ENCODE results near the gene DOCK3. TPM values are rescaled to one million over a fixed set of nuclear protein-coding genes. Genes with fewer than 3 reads are reported as not detected.
"Not testable (repeated sequence)": the region's sequence is repeated elsewhere in the genome, so short reads cannot be mapped to it uniquely, and the experiment has no call there.

The DOCK3 gene
- total and polyA plus RNA-seq, 2 donors, result 0.66 to 1.7 TPM

DNA sequence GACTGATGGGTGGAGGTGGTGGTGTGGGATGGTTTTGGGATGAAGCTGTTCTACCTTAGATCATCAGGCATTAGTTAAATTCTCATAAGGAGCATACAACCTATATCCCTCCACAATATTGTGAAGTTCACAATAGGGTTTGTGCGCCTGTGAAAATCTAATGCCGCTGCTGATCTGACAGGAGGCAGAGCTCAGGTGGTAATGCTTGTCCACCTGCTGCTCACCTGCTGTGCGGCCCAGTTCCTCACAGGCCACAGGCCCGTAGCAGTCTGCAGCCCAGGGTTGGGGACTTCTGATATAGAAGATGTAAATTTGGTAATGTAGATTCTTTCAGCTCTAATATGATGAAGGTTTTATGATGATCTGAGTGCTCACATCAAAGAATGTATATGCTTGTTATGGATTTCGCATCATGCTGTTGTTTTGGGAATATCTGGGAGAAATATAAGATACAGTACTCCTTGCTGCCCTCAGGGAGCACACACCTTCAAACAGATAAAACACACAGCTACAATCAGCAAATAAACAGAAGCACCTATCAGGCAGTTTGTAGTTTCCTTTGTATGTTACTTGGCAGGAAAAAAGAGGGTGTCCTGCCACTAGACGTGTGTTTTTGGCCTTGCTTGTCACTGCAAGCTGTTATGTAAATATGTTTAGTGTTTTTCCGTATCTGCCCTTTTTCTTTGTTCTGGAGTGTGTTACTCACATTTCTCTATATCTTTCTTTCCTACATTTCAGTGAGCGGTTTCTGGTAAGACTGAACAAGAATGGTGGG, 471.3 kb downstream of the DOCK3 start:
- DNase-seq (ENCODE audit: extremely low spot score), result no peak
- Histone ChIP-seq H3K4me1 (ENCODE audit: insufficient read depth) (no peaks in the 10 kb centered on the region), H3K27ac (ENCODE audit: low read depth) (no peak overlapping the region), H3K4me3 (ENCODE audit: low read depth, low read length) (no peak overlapping the region), H3K36me3 (ENCODE audit: insufficient read depth) (no peaks in the 10 kb centered on the region)
- WGBS, result 82% methylated on average over 8 of the region's 8 CpGs

DNA sequence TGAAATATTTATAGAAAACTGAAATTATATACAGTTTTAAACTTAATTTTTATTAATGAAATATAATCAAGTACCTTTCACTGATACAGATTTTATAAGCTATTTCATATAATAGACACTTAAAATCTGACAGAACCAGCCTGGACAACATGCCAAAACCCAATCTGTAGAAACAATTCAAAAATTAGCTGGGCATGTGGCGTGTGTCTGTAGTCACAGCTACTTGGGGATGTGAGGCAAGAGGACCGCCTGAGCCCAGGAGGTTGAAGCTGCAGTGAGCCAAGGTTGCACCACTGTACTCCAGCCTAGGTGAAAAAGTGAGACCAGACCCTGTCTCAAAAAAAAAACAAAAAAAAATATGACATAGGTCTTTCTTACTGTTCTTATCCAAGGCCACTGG, 472.1 kb downstream of the DOCK3 start:
- Histone ChIP-seq H3K27ac (ENCODE audit: low read depth) (no peak overlapping the region), H3K4me3 (ENCODE audit: low read depth, low read length) (no peak overlapping the region), H3K36me3 (ENCODE audit: insufficient read depth) (no peaks in the 10 kb centered on the region), H3K4me1 (ENCODE audit: insufficient read depth) (no peaks in the 10 kb centered on the region)
- 88% methylated on average over 2 of the region's 2 CpGs for WGBS
- DNase-seq (ENCODE audit: extremely low spot score), result no peak

DNA sequence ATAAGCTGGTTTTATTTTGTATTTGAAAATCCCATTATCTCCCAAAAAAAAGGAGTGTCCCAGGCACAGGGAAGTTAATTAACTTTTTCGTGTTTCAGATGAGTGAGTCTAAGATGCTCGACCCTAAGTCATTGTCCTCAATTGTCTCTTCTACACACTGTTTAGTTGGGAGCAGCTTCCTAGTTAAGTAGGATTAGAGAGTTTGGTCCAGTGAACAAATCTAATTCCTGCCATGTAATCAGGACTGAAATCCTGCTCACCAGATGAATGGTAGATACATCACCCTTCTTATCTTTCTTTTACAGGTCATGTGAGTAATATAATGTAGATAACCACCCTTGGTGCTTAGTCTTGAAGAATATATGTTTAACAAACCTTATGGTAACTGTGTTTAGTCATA, 481.4 kb downstream of the DOCK3 start:
- Histone ChIP-seq H3K27ac (ENCODE audit: low read depth) (no peak overlapping the region), H3K4me1 (ENCODE audit: insufficient read depth) (no peaks in the 10 kb centered on the region), H3K4me3 (ENCODE audit: low read depth, low read length) (no peak overlapping the region), H3K36me3 (ENCODE audit: insufficient read depth) (no peaks in the 10 kb centered on the region)
- 81% methylated on average over 2 of the region's 2 CpGs for WGBS
- no peak for DNase-seq (ENCODE audit: extremely low spot score)

DNA sequence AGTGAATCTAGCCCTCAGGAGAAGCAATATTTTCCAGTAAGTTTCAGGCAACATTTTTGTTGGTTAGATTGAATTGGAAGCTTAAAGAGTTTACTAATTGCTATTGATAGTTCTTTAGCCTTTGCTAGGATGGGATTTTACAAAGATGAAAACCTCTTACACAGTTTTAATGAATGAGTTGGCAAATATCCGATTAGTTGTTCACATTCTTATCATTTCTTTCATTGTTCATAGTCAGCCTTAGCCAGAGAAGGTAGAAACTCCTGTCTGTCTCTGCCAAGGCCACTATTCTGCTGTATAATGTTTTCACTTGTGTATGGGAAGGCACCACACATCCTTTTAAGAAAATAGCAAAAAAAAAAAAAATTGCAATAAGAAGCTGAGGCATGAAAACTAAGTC, 488.3 kb downstream of the DOCK3 start:
- no peak overlapping the region for H3K4me3 ChIP-seq (ENCODE audit: low read depth, low read length)
- DNase-seq (ENCODE audit: extremely low spot score), result no peak
- no peak overlapping the region for H3K27ac ChIP-seq (ENCODE audit: low read depth)
- WGBS, result 71% methylated on average over 1 of the region's 1 CpG
- no peaks in the 10 kb centered on the region for H3K36me3 ChIP-seq (ENCODE audit: insufficient read depth)
- H3K4me1 ChIP-seq (ENCODE audit: insufficient read depth), result no peaks in the 10 kb centered on the region

DNA sequence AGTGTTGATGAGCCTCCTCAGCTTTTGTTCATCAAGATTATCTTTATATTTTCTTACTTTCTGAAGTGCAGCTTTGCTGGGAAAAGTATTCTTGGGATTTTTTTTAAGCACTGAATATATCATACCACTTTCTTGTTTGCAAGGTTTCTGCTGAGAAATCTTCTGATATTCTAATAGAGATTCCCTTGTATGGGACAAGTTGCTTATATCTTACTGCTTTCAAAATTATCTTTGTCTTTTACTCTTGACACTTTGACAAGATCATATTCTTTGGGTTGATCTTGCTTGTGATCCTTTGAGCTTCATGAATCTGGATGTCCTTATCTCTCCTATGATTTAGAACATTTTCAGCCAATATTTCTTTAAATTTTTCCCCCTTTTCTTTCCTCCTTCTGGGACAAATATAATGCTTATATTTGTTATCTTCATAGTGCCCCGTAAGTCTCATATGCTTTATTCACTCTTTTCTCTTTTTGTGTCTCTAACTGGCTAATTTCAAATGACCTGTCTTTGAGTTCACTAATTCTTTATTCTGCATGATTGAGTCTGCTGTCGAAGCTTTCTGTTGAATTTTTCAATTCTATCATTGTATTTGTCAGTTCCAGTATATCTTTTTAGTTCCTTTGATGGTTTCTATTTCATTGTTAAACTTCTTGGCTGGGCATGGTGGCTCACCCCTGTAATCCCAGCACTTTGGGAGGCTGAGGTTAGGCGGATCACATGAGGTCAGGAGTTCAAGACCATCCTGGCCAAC, 499.0 kb downstream of the DOCK3 start:
- Histone ChIP-seq H3K4me3 (ENCODE audit: low read depth, low read length) (no peak overlapping the region), H3K4me1 (ENCODE audit: insufficient read depth) (no peaks in the 10 kb centered on the region), H3K27ac (ENCODE audit: low read depth) (no peak overlapping the region), H3K36me3 (ENCODE audit: insufficient read depth) (no peaks in the 10 kb centered on the region)
- WGBS, result 82% methylated on average over 3 of the region's 3 CpGs
- DNase-seq (ENCODE audit: extremely low spot score), result no peak

DNA sequence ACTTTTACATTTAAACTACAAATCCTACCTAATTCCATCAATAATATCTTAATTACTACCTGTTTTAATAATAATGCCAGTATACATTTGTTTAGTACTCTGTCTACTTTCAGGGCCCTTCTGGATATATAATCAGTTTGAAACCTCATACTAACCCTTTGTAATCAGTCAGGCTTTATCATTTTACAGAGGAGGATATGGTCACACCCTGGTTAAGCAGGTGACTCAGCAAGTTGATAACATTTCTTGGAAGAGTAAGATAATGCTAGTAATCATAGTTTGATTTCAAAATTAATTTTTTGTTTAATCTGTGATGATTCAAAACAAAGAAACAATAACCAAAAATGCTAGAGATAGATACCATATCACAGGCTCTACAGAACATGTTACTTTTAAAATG, 502.2 kb downstream of the DOCK3 start:
- no peak for DNase-seq (ENCODE audit: extremely low spot score)
- H3K4me1 ChIP-seq (ENCODE audit: insufficient read depth), result no peaks in the 10 kb centered on the region
- H3K4me3 ChIP-seq (ENCODE audit: low read depth, low read length), result no peak overlapping the region
- H3K27ac ChIP-seq (ENCODE audit: low read depth), result no peak overlapping the region
- H3K36me3 ChIP-seq (ENCODE audit: insufficient read depth), result no peaks in the 10 kb centered on the region

DNA sequence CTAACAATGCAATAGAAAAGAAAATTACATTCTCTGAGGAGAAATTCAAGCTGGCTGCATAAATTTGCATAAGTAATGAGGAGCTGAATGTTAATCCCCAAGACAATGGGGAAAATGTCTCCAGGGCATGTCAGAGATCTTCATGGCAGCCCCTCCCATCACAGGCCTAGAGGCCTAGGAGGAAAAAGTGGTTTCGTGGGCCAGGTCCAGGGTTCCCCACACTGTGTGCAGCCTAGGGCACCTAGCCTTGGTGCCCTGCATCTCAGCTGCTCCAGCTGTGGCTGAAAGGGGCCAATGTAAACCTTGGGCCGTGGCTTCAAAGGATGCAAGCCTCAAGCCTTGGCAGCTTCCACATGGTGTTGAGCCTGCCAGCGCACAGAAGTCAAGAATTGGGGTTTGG, 511.7 kb downstream of the DOCK3 start:
- H3K36me3 ChIP-seq (ENCODE audit: insufficient read depth); H3K27ac ChIP-seq (ENCODE audit: low read depth); H3K4me3 ChIP-seq (ENCODE audit: low read depth, low read length); DNase-seq (ENCODE audit: extremely low spot score); H3K4me1 ChIP-seq (ENCODE audit: insufficient read depth): not testable (repeated sequence)
- 75% methylated on average over 3 of the region's 3 CpGs for WGBS

DNA sequence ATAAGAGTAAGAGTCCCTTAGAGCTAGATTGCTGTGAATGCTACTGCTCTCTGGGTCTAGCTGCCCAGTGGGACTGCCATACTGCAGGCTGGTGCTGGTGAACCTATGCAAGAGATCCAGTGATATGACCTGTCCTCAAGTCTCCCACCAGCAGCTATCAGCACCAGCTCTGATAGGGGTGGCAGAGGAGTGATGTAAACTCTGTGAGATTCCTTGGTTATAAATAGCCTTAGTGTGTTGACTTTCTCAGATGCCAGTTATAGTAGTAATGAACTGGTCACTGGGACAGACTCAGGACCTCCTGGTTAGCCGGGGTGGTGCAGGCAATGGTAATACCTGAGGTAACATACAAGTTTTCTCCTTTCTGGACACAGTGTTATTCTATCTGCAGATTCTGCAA, 515.5 kb downstream of the DOCK3 start:
- no peaks in the 10 kb centered on the region for H3K36me3 ChIP-seq (ENCODE audit: insufficient read depth)
- 82% methylated on average over 1 of the region's 1 CpG for WGBS
- H3K27ac ChIP-seq (ENCODE audit: low read depth), result no peak overlapping the region
- DNase-seq (ENCODE audit: extremely low spot score), result no peak
- H3K4me3 ChIP-seq (ENCODE audit: low read depth, low read length), result no peak overlapping the region
- H3K4me1 ChIP-seq (ENCODE audit: insufficient read depth), result no peaks in the 10 kb centered on the region

DNA sequence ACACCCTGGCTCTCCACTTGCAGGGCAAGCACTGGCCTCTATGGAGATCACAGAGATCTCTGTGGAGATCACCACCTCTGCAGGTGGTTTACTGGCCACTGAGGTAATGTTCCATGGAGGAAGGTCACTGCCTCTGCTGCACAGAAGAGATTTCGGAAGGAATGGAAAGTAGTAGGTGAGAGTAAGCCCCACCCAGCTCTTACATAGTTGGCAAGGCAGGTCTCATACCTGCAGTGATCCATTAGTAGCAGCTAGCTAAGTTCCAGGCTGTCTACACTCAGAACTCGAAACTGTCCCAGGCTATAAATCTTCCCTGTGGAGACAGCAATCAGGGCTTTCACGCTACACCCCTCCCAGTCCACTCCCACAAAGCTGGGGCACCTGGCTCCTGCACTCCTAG, 516.1 kb downstream of the DOCK3 start:
- H3K36me3 ChIP-seq (ENCODE audit: insufficient read depth), result no peaks in the 10 kb centered on the region
- H3K4me3 ChIP-seq (ENCODE audit: low read depth, low read length), result no peak overlapping the region
- WGBS, result 74% methylated on average over 3 of the region's 3 CpGs
- H3K4me1 ChIP-seq (ENCODE audit: insufficient read depth), result no peaks in the 10 kb centered on the region
- DNase-seq (ENCODE audit: extremely low spot score), result no peak
- no peak overlapping the region for H3K27ac ChIP-seq (ENCODE audit: low read depth)

DNA sequence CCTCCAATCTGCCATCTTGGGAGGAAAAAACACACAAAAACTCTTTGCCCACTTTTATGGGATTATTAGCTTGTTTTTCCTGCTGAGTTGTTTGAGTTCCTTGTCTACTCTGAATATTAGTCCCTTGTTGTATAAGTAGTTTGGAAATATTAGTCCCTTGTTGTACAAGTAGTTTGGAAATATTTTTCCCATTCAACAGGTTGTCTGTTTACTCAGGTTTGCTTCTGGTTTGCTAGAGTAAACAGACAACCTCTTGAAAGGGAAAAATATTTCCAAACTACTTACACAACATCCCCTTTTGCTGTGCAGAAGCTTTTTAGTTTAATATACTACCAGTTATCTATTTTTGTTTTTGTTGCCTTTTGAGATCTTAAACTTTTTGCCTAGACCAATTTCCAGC, 517.0 kb downstream of the DOCK3 start:
- H3K36me3 ChIP-seq (ENCODE audit: insufficient read depth), result no peaks in the 10 kb centered on the region

DNA sequence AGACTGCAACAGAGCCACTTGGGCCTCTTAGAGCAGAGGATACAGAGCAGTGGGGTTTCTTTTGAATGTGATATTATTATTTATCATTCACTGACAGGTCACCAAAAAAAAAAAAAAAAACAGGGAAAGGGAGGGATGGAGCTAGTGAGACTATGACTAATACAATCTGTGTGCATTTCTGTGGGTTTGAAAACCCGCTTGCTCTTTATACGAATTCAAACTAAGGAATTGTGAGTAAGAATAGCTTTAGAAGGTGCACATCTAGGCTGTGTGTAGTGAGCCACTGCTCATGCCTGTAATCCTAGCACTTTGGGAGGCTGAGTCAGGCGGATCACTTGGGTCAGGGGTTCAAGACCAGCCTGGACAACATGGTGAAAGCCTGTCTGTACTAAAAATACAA, 523.8 kb downstream of the DOCK3 start:
- Histone ChIP-seq H3K4me3 (ENCODE audit: low read depth, low read length) (no peak overlapping the region), H3K27ac (ENCODE audit: low read depth) (no peak overlapping the region), H3K4me1 (ENCODE audit: insufficient read depth) (no peaks in the 10 kb centered on the region), H3K36me3 (ENCODE audit: insufficient read depth) (no peaks in the 10 kb centered on the region)
- DNase-seq (ENCODE audit: extremely low spot score), result no peak
- WGBS, result 84% methylated on average over 3 of the region's 3 CpGs

More for the DNA sequence above, 517.0 kb downstream of the DOCK3 start:
- no peak for DNase-seq (ENCODE audit: extremely low spot score)
- Histone ChIP-seq H3K4me3 (ENCODE audit: low read depth, low read length) (no peak overlapping the region), H3K4me1 (ENCODE audit: insufficient read depth) (no peaks in the 10 kb centered on the region), H3K27ac (ENCODE audit: low read depth) (no peak overlapping the region)

DNA sequence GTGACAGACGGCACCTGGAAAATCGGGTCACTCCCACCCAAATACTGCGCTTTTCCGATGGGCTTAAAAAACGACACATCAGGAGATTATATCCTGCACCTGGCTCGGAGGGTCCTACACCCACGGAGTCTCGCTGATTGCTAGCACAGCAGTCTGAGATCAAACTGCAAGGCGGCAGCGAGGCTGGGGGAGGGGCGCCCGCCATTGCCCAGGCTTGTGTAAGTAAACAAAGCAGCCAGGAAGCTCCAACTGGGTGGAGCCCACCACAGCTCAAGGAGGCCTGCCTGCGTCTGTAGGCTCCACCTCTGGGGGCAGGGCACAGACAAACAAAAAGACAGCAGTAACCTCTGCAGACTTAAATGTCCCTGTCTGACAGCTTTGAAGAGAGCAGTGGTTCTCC, 524.6 kb downstream of the DOCK3 start:
- H3K36me3 ChIP-seq (ENCODE audit: insufficient read depth); H3K4me3 ChIP-seq (ENCODE audit: low read depth, low read length); DNase-seq (ENCODE audit: extremely low spot score); H3K27ac ChIP-seq (ENCODE audit: low read depth); H3K4me1 ChIP-seq (ENCODE audit: insufficient read depth): not testable (repeated sequence)
- WGBS, result 88% methylated on average over 13 of the region's 13 CpGs

DNA sequence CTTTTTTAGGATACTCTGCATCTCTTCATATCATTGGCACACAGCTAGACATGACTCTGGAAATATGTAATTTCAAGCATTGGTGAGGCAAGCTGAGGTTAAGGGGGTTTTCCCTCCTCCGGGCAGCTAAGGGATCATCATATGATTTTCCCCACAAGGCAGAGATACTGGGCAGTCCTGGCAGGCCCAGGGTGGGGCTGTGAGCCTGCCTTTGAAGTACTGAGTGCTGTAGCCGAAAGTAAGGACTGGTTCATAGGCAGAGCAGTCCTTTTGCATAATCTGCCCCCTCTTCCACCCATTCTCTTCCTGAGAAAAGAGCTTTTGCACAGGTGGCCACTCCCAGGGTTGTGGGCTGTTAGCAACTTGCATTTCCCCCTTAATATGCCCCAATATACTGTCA, 541.6 kb downstream of the DOCK3 start:
- no peak overlapping the region for H3K27ac ChIP-seq (ENCODE audit: low read depth)
- no peaks in the 10 kb centered on the region for H3K36me3 ChIP-seq (ENCODE audit: insufficient read depth)
- no peak overlapping the region for H3K4me3 ChIP-seq (ENCODE audit: low read depth, low read length)
- no peak for DNase-seq (ENCODE audit: extremely low spot score)
- WGBS, result 67% methylated on average over 2 of the region's 2 CpGs
- no peaks in the 10 kb centered on the region for H3K4me1 ChIP-seq (ENCODE audit: insufficient read depth)

DNA sequence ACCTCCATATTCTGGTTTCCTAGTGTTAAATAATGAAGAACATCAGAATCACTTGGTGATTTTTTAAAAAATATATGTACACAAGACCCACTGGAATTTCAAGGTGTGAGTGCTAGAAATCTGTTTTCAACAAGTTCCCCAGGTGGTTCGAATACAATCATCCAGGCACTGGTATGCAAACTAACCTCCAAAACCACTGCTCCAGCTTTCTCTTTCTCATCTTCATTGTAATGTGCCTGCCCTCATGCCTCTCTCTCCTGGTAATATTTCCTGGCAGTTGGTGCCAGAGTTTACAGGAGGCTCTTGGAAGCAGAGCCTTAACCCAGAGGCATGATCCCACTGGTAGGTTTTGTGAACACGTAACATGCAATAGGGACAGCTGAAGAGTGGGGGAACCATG, 547.2 kb downstream of the DOCK3 start:
- Histone ChIP-seq H3K4me1 (ENCODE audit: insufficient read depth) (no peaks in the 10 kb centered on the region), H3K27ac (ENCODE audit: low read depth) (no peak overlapping the region), H3K4me3 (ENCODE audit: low read depth, low read length) (no peak overlapping the region), H3K36me3 (ENCODE audit: insufficient read depth) (no peaks in the 10 kb centered on the region)
- no peak for DNase-seq (ENCODE audit: extremely low spot score)
- 86% methylated on average over 2 of the region's 2 CpGs for WGBS

Data from urinary bladder (tissue), 4 donors.